GM10248 (cell line): Measurements from ENCODE around the gene PCDHA9.
"Not testable (repeated sequence)": the region's sequence is repeated elsewhere in the genome, so short reads cannot be mapped to it uniquely, and the experiment has no call there.

Source experiments
- CTCF ChIA-PET: fragments of 300-600 bp; sonication (Branson Sonifier 250); formaldehyde crosslinking; extraction: SDS; loops from one replicate; lab custom pipeline; 2021; ENCODE audit warnings: antibody characterized with exemption; lab: Yijun Ruan, JAX
- POLR2A ChIA-PET: fragments of 350-650 bp; sonication (Branson Sonifier 250); formaldehyde crosslinking; extraction: SDS; loops from one replicate; lab custom pipeline; 2020; ENCODE audit warnings: antibody characterized with exemption; lab: Yijun Ruan, JAX
- DNase-seq: peaks from one replicate; pipeline ENCODE4 v3.0.0; 2012; ENCODE audit errors: extremely low spot score
- TF ChIP-seq, protein P1 (sequence below): IDR thresholded peaks from 2 replicates; pipeline ENCODE4 v1.5.1; 2012; ENCODE audit warnings: mild to moderate bottlenecking, low read depth; ENCODE audit errors: extremely low read depth, missing control alignments, control extremely low read depth

Gene PCDHA9

DNA sequence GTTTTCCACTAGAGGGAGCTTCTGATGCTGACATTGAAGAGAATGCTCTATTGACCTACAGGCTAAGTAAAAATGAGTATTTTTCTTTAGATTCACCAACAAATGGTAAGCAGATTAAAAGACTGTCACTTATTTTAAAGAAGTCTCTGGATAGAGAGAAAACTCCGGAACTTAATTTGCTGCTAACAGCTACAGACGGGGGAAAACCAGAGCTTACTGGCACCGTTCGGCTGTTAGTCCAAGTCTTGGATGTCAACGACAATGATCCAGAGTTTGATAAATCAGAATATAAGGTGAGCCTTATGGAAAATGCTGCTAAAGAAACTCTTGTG lies 21.3 kb downstream of the PCDHA9 start:
- CTCF ChIA-PET: no interaction called here
- no peak for DNase-seq
- POLR2A ChIA-PET: no interaction called here
- TF ChIP-seq, protein P1, sequence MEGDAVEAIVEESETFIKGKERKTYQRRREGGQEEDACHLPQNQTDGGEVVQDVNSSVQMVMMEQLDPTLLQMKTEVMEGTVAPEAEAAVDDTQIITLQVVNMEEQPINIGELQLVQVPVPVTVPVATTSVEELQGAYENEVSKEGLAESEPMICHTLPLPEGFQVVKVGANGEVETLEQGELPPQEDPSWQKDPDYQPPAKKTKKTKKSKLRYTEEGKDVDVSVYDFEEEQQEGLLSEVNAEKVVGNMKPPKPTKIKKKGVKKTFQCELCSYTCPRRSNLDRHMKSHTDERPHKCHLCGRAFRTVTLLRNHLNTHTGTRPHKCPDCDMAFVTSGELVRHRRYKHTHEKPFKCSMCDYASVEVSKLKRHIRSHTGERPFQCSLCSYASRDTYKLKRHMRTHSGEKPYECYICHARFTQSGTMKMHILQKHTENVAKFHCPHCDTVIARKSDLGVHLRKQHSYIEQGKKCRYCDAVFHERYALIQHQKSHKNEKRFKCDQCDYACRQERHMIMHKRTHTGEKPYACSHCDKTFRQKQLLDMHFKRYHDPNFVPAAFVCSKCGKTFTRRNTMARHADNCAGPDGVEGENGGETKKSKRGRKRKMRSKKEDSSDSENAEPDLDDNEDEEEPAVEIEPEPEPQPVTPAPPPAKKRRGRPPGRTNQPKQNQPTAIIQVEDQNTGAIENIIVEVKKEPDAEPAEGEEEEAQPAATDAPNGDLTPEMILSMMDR: no peak

DNA sequence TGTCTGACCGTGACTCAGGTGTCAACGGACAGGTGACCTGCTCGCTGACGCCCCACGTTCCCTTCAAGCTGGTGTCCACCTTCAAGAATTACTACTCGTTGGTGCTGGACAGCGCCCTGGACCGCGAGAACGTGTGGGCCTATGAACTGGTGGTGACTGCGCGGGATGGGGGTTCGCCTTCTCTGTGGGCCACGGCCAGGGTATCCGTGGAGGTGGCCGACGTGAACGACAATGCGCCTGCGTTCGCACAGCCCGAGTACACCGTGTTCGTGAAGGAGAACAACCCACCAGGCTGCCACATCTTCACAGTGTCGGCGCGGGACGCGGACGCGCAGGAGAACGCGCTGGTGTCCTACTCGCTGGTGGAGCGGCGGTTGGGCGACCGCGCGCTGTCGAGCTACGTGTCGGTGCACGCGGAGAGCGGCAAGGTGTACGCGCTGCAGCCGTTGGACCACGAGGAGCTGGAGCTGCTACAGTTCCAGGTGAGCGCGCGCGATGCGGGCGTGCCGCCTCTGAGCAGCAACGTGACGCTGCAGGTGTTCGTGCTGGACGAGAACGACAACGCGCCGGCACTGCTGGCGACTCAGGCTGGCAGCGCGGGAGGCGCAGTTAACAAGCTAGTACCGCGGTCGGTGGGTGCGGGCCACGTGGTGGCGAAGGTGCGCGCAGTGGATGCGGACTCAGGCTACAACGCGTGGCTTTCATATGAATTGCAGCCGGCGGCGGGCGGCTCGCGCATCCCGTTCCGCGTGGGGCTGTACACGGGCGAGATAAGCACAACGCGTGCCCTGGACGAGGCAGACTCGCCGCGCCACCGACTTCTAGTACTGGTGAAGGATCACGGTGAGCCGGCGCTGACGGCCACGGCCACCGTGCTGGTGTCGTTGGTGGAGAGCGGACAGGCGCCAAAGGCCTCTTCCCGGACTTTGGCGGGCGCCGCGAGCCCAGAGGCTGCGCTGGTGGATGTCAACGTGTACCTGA lies 22.3 kb downstream of the PCDHA9 start:
- ChIA-PET CTCF (no interaction called here), POLR2A (no interaction called here)
- DNase-seq: no peak
- TF ChIP-seq, protein P1: no peak

- CTCF ChIA-PET: no interaction called here
- POLR2A ChIA-PET: no interaction called here
- DNase-seq: no peak
- TF ChIP-seq, protein P1: no peak
Measured at GRCh38 chr5:140875085-140876065, 27.2 kb downstream of the PCDHA9 start, which contains the start of gene PCDHA12. Gene PCDHA12 (plus strand): TSS chr5:140875308. CDS start chr5:140875473, 165 bp downstream.

DNA sequence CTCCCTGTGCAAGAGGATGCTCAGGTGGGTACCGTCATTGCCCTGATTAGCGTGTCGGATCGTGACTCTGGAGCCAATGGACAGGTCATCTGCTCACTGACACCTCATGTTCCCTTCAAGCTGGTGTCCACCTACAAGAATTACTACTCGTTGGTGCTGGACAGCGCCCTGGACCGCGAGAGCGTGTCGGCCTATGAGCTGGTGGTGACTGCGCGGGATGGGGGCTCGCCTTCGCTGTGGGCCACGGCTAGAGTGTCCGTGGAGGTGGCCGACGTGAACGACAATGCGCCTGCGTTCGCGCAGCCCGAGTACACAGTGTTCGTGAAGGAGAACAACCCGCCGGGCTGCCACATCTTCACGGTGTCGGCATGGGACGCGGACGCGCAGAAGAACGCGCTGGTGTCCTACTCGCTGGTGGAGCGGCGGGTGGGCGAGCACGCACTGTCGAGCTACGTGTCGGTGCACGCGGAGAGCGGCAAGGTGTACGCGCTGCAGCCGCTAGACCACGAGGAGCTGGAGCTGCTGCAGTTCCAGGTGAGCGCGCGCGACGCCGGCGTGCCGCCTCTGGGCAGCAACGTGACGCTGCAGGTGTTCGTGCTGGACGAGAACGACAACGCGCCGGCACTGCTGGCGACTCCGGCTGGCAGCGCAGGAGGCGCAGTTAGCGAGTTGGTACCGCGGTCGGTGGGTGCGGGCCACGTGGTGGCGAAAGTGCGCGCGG lies 28.5 kb downstream of the PCDHA9 start:
- CTCF ChIA-PET, POLR2A ChIA-PET, DNase-seq: not testable (repeated sequence)

GRCh38 chr5:140877262-140877581 lies 29.0 kb downstream of the PCDHA9 start:
- ChIA-PET CTCF (no interaction called here), POLR2A (no interaction called here)
- TF ChIP-seq, protein P1: no peak
- DNase-seq: no peak

DNA sequence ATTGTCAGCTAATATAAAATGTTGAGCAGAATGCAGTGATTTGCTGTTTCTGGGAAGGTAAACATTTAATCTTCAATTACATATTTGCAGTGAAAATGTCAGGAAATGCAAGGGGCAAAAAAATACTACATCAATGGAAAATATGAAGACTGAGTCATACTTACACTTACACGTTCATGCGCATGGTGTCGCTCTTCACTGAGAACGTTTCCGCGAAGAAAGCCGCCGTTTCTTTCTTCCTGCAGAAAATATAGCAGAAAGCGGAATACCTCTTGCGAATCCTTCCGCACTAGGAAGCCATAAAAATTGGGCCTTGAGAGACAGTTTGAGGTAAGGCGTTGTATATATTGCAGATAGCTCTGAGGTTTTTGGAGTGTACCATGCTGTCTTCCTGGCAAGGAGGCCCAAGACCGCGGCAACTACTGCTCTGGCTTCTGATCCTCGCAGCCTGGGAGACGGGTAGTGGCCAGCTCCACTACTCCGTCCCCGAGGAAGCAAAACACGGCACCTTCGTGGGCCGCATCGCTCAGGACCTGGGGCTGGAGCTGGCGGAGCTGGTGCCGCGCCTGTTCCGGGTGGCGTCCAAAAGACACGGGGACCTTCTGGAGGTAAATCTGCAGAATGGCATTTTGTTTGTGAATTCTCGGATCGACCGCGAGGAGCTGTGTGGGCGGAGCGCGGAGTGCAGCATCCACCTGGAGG lies 33.9 kb downstream of the PCDHA9 start, which contains the start of gene PCDHA13:
Gene PCDHA13, plus strand, starts transcription at position 236 of the 702 bp plus-strand sequence. Its CDS starts 145 bp downstream, at position 381.
- DNase-seq: no peak
- POLR2A ChIA-PET: no interaction called here
- TF ChIP-seq, protein P1: no peak
- CTCF ChIA-PET: no interaction called here
